Hippocampal formation (tissue), 2 donors: Measurements from ENCODE around the gene LRRK2.
"Not testable (repeated sequence)": the region's sequence is repeated elsewhere in the genome, so short reads cannot be mapped to it uniquely, and the experiment has no call there.

Experiments used
- DNase-seq, 2 donors: peaks; one replicate each; lab custom pipeline; 2025; lab: John Stamatoyannopoulos, UW

The LRRK2 gene

DNA sequence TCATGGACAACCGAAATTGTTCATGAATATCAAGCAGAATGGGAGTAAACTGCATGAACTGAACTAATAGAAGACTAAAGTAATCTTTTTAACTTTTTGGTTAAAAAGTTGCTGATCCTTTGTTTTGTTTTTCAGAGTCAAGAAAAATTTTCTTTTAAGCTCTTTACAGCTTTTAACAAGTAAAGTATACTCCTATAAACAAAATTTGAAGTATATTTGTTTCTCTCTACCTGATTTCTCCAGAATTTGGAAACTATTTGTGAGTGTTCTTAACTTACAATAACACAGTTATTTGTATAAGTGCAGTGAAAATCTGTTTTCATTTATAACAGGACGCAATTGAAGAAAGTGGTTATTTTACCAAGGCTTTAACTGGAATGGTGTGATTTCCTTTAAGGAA lies 12.2 kb upstream of the LRRK2 start:
- DNase-seq, result no peak

DNA sequence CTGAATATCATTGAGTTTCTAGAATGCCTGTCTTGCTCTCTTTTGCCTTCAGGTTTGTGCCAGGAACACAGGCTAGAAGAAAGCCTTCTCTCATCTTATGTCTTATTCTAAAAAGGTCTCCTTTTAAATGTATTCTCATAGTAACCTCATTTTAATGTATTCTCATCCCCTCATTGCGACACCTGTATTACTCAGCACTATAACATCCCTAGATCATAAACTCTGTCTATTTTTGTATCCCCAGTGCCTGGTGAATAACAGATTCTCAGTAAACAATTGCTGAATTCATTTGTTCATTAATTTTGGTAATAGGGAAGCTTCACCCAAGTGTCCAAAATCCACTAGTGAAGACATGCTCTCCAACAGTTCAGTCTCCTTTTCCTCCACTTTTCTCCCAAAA lies 8.8 kb upstream of the LRRK2 start:
- no peak for DNase-seq

DNA sequence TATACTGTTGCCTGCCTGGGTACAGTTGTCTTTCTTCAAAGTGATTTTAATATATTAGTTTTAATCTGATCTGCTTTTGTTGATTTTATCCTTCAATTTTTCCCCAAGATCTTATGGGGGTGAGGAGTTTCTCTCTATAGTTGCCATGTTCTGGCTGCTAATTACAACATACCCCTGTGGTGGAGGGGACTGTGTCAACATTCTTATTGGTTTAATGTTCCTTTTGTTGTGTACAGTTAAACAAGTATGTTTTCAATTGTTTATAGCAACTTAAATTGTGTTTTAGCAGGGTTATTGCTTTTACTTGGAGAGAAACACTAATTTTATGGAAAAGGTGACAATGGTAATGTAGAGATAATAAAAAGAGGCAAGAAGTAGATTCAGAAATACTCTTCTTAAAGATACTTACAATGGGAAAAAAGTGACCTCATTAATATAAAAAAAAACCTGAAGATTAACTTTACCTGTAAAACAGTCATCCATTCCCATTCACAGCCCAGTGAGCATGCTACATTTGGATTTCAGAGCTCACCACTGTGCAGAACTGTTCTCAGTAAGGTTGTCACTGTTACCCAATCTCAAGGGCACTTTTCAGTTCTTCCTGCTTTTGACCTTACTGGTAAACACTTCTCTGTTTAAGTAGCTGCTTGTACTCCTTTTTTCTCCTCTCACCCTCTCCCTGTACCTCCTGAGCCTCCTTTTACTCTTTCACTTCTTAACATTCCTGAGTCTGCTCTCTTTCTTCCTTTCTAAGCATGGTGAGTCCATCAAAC lies 8.1 kb upstream of the LRRK2 start:
- no peak for DNase-seq

DNA sequence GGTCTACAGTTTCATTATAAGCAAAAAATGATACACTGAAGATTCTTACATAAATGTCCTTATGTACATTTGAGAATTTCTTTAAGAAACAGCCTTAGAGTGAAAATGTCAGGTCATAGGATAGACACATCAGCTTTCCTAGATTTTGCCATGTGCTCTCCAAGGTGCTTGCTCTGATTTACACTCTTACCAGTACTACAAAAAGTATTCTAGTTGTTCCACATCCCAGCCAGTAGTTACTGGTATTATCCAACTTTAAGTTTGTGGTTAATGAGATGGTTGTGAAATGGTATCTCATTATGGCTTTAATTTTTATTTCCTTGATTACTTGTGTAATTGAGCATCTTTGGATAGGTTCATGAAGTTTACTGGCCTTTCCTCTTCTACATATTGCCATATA lies 5.0 kb upstream of the LRRK2 start:
- DNase-seq, result no peak

DNA sequence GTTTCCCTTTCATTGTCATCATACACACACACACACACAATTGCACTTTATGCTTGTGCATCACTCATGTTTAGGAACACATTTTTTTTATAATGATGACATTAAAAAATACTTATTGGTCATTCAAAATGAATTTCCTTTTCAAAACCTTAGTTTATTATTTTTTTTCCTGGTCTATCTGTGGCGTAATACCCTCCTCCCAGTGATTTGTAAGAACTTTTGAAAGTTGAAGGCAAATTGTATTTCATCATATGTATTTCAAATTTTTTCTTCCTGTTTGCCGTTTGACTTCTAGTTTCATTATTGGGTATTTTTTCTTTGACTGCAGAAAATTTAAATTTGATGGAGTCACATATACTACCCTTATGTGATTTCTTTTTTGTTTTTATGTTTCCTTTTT lies 2.5 kb upstream of the LRRK2 start:
- DNase-seq, result no peak

GRCh38 chr12:40223646-40224045 lies 1.2 kb upstream of the LRRK2 start:
- DNase-seq, result no peak

GRCh38 chr12:40225337-40225983 lies 663 bp downstream of the LRRK2 start:
- no peak for DNase-seq

DNA sequence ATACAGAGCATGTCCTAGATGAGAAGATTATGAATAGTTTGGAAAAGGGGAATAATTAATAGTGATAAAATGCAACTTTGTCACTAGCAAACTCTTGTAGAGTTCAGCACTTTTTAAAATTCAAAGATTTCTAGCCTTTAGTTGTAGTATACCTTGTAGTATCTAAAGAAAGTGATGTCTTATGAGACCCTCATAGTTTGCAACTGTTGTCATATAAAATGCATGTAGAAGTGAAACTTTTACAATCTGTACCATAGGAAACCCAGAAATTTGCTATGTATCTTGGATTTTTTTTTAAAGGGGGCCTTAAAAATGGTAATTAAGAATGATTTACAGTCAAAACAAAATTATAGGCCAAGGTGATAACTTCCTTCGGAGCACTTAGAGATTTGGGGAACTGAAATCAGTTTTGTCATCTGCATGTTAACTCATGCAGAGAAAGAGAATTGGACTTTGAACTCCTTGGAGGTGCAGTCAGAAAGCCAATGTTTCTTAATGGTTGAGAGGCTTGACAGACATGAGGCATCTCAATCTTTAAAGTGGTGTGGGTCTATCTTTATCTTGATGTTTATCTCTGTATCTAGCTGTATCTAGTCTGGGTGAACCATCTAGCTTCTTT lies 1.3 kb downstream of the LRRK2 start:
- DNase-seq, result no peak

DNA sequence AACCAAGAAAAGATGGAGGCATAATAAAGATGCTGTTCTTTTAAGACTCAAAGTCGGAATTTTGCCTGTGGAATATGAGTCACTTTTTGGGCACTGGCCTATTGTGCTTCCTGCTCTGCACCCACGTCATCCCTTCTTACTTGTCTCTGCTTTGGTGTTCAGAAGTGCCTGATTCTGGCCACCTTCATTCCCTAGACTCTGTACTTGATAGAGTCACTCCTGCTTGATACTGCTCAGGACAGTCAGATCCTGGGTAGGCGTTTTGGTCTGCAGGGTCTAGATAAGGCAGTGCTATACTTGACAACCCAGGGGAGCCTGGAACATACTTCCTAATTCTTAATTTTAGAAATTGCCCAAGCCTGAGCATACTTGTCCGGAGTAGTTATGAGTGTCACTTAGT lies 1.9 kb downstream of the LRRK2 start:
- DNase-seq, result peak in 1 of 2 donors; percentile 57

- no peak for DNase-seq
Measured at GRCh38 chr12:40227447-40227846, 2.6 kb downstream of the LRRK2 start.

DNA sequence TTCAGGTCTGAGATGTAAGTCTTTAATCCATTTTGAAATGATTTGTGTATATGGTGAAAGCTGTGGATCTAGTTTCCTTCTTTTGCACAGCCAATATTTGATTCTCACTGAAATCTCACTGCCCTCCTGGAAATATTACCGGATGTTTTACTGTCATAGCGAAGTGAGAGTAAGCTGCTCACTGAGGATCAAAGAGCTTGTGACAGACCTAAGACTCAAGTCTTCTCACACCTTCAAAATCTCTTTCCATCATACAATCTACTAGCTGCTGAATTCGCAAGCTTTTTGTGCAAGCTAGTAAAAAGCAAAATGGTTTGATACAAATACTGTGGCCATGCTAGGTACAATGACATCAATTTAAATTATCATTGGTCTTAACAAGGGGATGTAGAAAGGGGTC lies 3.9 kb downstream of the LRRK2 start:
- no peak for DNase-seq

DNA sequence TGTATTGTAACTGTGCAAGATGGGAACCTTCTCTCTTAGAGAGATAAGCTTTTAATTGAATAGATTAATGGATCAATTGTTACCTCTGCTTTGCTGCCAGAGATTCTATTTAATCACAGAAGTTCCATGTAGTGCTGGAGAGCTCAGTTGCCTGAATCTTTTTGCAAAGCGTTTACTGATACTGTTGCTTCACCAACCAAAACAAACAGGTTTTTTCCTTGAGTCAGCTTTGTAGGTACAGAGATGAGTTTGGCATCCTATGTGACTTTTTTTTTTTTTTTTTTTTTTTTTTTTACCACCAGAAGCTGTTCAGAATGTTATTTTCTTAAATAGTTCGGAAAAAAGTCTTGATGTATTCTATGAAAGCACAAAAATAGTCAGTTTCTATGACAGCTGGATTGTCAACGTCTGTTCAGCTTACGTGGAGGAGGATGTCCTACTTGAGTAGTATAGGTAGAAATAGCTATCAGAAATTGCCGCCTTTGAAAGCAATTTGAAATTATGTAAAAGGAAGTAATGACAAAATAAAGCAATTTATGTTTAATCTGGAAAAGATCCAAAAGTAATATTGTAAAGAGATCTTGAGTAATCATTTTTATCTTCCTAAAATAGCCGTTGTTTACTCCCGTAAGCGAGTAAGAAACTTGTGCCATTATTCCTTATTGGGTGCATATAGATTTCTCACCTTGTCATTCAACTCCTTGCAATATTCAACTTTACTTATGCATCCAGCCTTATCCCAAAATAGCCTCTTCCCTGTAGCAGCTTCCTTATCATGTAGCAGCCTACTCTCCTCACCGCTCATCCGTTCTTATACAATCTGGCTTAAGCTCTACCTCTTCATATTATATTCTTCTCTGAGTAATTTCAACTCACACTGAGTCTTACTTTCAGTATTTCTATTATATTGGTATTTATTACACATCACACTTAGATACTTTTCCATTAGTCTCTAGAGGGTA lies 5.2 kb downstream of the LRRK2 start:
- no peak for DNase-seq

GRCh38 chr12:40232602-40233001 lies 7.8 kb downstream of the LRRK2 start:
- DNase-seq, result no peak

- DNase-seq, result no peak
Measured at GRCh38 chr12:40233741-40234367, 9.1 kb downstream of the LRRK2 start.

GRCh38 chr12:40236357-40236850 lies 11.6 kb downstream of the LRRK2 start:
- no peak for DNase-seq

DNA sequence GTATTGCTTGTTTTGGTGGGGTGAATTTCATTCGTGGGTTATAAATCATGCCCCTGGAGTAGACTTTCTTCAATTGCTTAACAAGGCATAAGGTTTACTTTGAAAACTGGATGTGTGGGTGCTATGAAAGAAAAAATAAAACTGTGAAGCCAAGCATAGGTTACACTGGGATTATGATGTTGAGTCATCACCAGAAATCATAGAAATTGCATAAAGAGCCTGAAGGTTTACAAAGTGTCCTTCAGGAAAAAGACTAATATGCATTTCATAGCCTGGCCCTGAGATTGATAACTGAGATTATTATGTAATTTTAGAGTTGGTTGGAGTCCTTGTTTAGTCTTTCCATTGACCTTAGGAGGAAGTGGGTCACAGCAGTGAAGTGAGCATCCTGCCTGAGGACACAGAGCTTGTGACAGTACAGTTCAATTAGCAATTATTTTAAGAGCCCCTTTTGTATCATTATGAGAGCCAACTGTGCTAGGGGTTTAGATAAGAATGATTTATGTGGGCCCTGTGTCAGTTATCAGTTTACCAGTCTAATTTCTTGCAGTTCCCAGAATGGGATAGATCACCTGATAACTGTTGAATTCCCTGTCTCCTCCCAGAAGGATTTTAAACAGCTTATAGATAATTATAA lies 13.6 kb downstream of the LRRK2 start:
- no peak for DNase-seq

DNA sequence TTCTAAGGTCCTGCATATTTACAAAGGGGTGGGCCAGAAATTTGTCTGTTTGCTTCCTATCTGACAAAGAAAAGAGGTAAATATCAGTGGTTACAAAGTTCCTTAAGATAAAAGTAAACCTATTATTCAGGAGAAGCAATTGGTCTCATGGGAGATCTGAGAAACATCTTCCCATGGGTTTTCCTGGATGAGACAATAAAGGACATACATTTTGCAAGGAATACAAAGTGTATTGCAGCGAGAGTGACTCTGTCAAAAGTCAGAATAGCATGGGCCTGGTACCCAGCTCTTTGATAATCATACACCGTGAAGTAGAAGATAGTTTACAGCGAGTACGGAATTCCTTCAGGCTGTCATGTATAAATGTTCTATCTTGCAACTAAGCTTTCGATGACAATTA lies 14.2 kb downstream of the LRRK2 start:
- DNase-seq, result no peak

GRCh38 chr12:40240779-40241178 lies 16.0 kb downstream of the LRRK2 start:
- DNase-seq, result no peak

DNA sequence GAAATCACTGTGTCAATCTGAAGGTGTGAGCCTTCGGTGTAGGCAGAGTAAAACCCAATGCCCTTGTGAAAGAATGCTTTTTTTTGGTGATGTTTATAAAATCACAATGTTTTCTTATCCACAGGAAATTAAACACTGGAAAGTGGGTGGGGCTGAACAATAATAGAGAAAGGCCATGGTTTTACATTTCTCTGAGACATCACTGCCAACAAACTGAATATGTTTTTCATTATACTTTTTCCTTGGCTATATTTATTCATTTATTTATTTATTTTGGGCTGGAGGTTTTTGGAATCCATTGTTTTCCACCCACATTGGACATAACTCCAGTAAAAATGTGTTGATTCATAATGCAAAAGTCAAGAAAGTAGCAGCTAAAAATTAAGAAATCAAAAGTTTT lies 16.9 kb downstream of the LRRK2 start:
- no peak for DNase-seq

DNA sequence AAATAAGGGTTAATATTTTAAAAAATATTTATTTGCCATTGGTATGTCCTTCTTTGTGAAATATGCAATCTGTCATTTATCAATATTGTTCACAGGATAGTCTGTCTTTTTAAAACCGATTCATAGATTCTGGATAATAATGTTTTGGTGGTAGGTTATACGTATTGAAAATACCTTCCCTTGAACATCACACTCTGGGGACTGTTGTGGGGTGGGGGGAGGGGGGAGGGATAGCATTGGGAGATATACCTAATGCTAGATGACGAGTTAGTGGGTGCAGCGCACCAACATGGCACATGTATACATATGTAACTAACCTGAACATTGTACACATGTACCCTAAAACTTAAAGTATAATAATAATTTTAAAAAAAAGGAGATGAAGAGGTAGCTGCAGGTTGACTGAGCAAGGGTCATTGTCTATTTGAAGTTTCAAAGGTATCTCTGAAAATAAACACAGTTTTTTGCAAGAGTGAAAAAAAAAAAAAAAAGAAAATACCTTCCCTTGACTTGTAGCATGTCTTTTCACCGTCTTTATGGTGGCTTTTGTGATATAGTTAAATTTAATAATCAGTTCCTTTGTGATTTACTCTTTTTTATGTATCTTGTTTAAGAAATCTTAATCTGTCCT lies 19.8 kb downstream of the LRRK2 start:
- not testable (repeated sequence) for DNase-seq

DNA sequence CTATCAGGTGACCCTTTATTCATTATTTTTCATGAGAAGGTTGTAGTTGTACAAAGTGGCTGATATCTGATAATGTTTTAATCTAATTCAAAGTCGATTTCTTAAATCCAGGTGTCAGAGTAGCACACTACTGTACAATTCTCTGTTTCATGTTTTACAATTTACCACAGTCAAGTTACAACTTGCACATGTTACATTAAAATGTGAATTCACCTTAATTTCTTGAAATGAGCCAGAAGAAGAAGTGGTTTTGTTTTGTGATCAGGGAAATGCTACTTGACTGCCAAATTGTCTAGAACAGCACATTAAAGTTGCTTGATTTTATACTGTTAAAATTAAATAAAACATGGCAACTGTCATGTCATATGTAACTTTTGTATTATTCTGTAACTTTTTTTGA lies 23.2 kb downstream of the LRRK2 start:
- DNase-seq, result no peak
